IPS DF 6.9 (cell line): ENCODE measurements around the gene PCGF2.
"Not testable (repeated sequence)": the region's sequence is repeated elsewhere in the genome, so short reads cannot be mapped to it uniquely, and the experiment has no call there.

Experiments used
- DNase-seq: peaks from one replicate; pipeline ENCODE4 v3.0.0-alpha.2; 2013; ENCODE audit warnings: low read depth, low spot score
- H3K27ac ChIP-seq: one replicate; pipeline ENCODE4 v1.5.1; 2013; ENCODE audit warnings: low read length, control low read depth
- H3K27me3 ChIP-seq: 2 replicates; pipeline ENCODE4 v1.6.1; 2013; ENCODE audit warnings: mild to moderate bottlenecking, low read length; ENCODE audit not compliant: control insufficient read depth, insufficient read depth
- H3K36me3 ChIP-seq: 2 replicates; pipeline ENCODE4 v1.6.1; 2013; ENCODE audit warnings: low read length; ENCODE audit not compliant: control insufficient read depth, insufficient read depth
- H3K4me1 ChIP-seq: 2 replicates; pipeline ENCODE4 v1.6.1; 2013; ENCODE audit warnings: low read length; ENCODE audit not compliant: control insufficient read depth, insufficient read depth
- H3K4me3 ChIP-seq: 2 replicates; pipeline ENCODE4 v1.5.1; 2013; ENCODE audit warnings: mild to moderate bottlenecking, low read length
- H3K9me3 ChIP-seq: 2 replicates; pipeline ENCODE4 v1.6.1; 2013; ENCODE audit warnings: low read length, inconsistent platforms; ENCODE audit not compliant: control insufficient read depth, insufficient read depth
- WGBS: extraction: QIAGEN DNeasy Blood & Tissue Kit; methylation state at CpG from one replicate; pipeline ENCODE4 v1.1.7; 2013; ENCODE audit warnings: mixed read lengths, missing lambda C conversion rate; ENCODE audit not compliant: insufficient read length, insufficient coverage; 5-methylcytosine and 5-hydroxymethylcytosine counted together

The PCGF2 gene

GRCh38 chr17:38728290-38728831 is 19.8 kb downstream of the PCGF2 start:
- peaks cover 5% of the 10 kb centered on the region; the same call in 1 of the 2 replicates for H3K27me3 ChIP-seq
- H3K36me3 ChIP-seq = no peaks in the 10 kb centered on the region
- no peak for DNase-seq
- peaks cover 8% of the 10 kb centered on the region for H3K4me1 ChIP-seq
- H3K4me3 ChIP-seq = no peak overlapping the region
- H3K9me3 ChIP-seq = no peaks in the 10 kb centered on the region
- H3K27ac ChIP-seq = no peak overlapping the region
- WGBS = no CpG with 5 or more reads among the region's 8 CpGs

- no peak for DNase-seq
- Histone ChIP-seq H3K9me3 (no peaks in the 10 kb centered on the region), H3K4me3 (no peak overlapping the region), H3K4me1 (peaks cover 8% of the 10 kb centered on the region), H3K27me3 (peaks cover 5% of the 10 kb centered on the region; the same call in 1 of the 2 replicates), H3K36me3 (no peaks in the 10 kb centered on the region), H3K27ac (no peak overlapping the region)
- no CpG with 5 or more reads among the region's 5 CpGs for WGBS
Measured at GRCh38 chr17:38727736-38728135, 20.4 kb downstream of the PCGF2 start.

DNA sequence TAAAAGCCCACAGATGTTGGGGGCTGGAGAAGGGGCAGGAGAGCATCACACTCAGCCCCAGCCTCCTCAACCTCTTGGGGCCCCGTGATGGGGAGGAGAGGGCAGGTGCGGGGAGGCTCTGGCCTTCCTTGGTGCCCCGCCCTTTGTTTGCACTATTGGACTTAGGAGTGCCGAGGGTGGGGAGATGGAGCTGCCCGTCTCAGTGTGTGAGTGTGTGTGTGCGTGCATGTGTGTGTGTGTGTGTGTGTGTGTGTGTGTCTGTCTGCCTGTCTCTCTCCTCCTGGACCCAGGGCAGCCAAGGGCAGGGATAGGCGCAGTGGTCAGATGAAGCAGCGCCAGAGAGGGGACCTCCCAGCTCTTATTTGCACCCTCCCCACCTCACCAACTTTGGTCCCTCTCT is 22.0 kb downstream of the PCGF2 start:
- DNase-seq, H3K27me3 ChIP-seq, H3K36me3 ChIP-seq, H3K4me3 ChIP-seq, H3K27ac ChIP-seq, H3K4me1 ChIP-seq, H3K9me3 ChIP-seq: not testable (repeated sequence)
- WGBS = no CpG with 5 or more reads among the region's 8 CpGs

- Histone ChIP-seq H3K36me3 (no peaks in the 10 kb centered on the region), H3K27me3 (peaks cover 8% of the 10 kb centered on the region; the same call in 1 of the 2 replicates), H3K4me1 (peaks cover 7% of the 10 kb centered on the region; the same call in 1 of the 2 replicates), H3K9me3 (no peaks in the 10 kb centered on the region), H3K27ac (no peak overlapping the region), H3K4me3 (no peak overlapping the region)
- no CpG with 5 or more reads among the region's 10 CpGs for WGBS
- DNase-seq = no peak
Measured at GRCh38 chr17:38725066-38725465, 23.1 kb downstream of the PCGF2 start.

- Histone ChIP-seq H3K36me3 (no peaks in the 10 kb centered on the region), H3K4me1 (peaks cover 5% of the 10 kb centered on the region; the same call in 1 of the 2 replicates), H3K4me3 (no peak overlapping the region), H3K27ac (no peak overlapping the region), H3K27me3 (peaks cover 8% of the 10 kb centered on the region; the same call in 1 of the 2 replicates), H3K9me3 (no peaks in the 10 kb centered on the region)
- no peak for DNase-seq
- no CpG with 5 or more reads among the region's 16 CpGs for WGBS
Measured at GRCh38 chr17:38724337-38724988, 23.7 kb downstream of the PCGF2 start.

- DNase-seq = no peak
- no peaks in the 10 kb centered on the region for H3K36me3 ChIP-seq
- no peaks in the 10 kb centered on the region for H3K9me3 ChIP-seq
- peaks cover 12% of the 10 kb centered on the region for H3K4me1 ChIP-seq
- H3K27ac ChIP-seq = no peak overlapping the region
- no peak overlapping the region for H3K4me3 ChIP-seq
- WGBS = no CpG with 5 or more reads among the region's 16 CpGs
- H3K27me3 ChIP-seq = peaks cover 2% of the 10 kb centered on the region; the same call in 1 of the 2 replicates
Measured at GRCh38 chr17:38721802-38722201, 26.3 kb downstream of the PCGF2 start.

- WGBS = no CpG with 5 or more reads among the region's 6 CpGs
- Histone ChIP-seq H3K27ac (no peak overlapping the region), H3K4me1 (peaks cover 12% of the 10 kb centered on the region), H3K4me3 (no peak overlapping the region), H3K36me3 (no peaks in the 10 kb centered on the region), H3K27me3 (peaks cover 2% of the 10 kb centered on the region; the same call in 1 of the 2 replicates), H3K9me3 (no peaks in the 10 kb centered on the region)
- DNase-seq = no peak
Measured at GRCh38 chr17:38720941-38721340, 27.2 kb downstream of the PCGF2 start.

DNA sequence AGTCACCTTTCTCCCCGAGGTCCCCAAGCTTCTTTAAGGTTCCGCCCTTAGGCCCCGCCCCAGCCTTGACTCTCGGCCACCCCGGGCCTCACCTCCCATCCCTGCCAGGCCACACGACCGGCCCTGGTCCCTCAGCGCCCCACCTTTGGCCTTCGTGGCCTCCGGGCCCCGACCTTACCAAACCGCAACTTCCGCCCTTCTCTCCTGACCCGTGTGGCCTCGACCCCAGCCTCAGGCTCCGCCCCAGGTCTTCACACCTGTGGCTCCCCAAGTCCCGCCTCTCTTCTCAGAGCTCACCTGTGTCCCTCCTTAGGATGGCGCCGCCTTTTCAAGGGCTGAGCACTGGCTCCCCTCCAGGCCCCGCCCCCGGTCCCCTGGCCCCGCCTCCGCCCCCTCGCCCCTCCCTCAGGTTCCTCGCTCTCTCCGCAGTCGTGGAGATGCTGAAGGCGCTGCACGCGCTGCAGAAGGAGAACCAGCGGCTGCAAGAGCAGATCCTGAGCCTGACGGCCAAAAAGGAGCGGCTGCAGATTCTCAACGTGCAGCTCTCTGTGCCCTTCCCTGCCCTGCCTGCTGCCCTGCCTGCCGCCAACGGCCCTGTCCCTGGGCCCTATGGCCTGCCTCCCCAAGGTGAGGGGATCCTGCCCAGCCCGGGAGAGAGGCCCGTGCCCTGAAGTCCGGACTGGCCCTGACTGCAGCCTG is 28.0 kb downstream of the PCGF2 start:
- H3K4me3 ChIP-seq = peak overlapping the region; percentile 22; the same call in 1 of the 2 replicates
- H3K9me3 ChIP-seq = no peaks in the 10 kb centered on the region
- WGBS = no CpG with 5 or more reads among the region's 39 CpGs
- DNase-seq = peak; percentile 84
- H3K27ac ChIP-seq = no peak overlapping the region
- H3K4me1 ChIP-seq = peaks cover 16% of the 10 kb centered on the region
- H3K27me3 ChIP-seq = peaks cover 2% of the 10 kb centered on the region; the same call in 1 of the 2 replicates
- no peaks in the 10 kb centered on the region for H3K36me3 ChIP-seq

DNA sequence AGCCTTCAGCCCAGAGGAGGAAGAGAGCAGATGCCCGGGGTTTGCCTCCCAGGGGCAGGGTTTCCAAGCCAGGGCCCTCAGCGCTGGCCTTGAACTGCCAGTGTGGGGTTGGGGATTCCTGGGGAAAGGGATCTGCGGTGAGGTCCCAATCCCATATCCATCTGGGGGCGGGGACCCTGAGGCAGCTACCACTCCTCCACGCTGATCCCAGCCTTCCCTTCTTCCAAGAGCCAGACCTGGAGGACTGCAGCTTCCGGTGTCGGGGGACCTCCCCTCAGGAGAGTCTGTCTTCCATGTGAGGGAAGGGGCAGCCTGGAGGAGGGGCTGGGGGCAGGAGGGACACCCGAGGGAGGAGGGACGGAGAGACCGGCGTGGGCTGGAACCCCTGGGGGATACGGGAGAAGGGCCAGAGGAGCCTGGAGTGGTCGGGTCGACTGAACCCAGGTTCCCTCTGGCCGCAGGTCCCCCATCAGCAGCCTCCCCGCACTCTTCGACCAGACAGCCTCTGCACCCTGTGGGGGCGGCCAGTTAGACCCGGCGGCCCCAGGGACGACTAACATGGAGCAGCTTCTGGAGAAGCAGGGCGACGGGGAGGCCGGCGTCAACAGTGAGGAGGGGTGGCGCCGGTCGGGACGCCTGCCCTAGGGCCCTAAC is 28.7 kb downstream of the PCGF2 start:
- WGBS = no CpG with 5 or more reads among the region's 29 CpGs
- no peak overlapping the region for H3K27ac ChIP-seq
- no peak for DNase-seq
- H3K4me3 ChIP-seq = peak overlapping the region; percentile 22; the same call in 1 of the 2 replicates
- no peaks in the 10 kb centered on the region for H3K36me3 ChIP-seq
- H3K27me3 ChIP-seq = peaks cover 2% of the 10 kb centered on the region; the same call in 1 of the 2 replicates
- peaks cover 16% of the 10 kb centered on the region for H3K4me1 ChIP-seq
- no peaks in the 10 kb centered on the region for H3K9me3 ChIP-seq

DNA sequence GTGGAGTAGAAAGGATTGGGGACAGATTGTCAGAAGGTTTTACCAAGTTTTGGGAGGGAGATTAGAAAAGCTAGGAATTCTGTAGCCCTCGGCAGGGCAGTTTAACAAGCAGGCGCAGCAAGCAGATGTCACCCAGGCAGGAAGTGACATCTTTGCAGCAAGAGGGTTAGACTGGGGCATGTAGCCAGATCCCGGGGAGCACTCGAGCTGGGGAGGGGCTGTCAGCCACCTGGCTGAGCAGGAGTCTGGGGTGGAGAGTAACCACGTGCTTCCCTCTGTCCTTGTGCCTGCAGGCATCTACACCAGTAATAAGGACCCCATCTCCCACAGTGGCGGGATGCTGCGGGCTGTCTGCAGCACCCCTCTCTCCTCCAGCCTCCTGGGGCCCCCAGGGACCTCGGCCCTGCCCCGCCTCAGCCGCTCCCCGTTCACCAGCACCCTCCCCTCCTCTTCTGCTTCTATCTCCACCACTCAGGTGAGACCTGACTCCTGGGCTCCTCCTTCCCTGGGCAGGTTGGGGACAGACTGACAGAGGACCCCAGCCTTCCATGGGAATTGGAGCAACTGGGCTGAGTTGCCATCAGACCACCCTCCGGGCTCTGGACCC is 30.9 kb downstream of the PCGF2 start:
- H3K27ac ChIP-seq = no peak overlapping the region

More for the DNA sequence above, 30.9 kb downstream of the PCGF2 start:
- no CpG with 5 or more reads among the region's 12 CpGs for WGBS
- no peaks in the 10 kb centered on the region for H3K36me3 ChIP-seq
- no peaks in the 10 kb centered on the region for H3K9me3 ChIP-seq
- peaks cover 19% of the 10 kb centered on the region for H3K4me1 ChIP-seq
- DNase-seq = no peak
- no peak overlapping the region for H3K4me3 ChIP-seq
- peaks cover 2% of the 10 kb centered on the region; the same call in 1 of the 2 replicates for H3K27me3 ChIP-seq
